ENCODE data around the gene ERVW-1.

DNA sequence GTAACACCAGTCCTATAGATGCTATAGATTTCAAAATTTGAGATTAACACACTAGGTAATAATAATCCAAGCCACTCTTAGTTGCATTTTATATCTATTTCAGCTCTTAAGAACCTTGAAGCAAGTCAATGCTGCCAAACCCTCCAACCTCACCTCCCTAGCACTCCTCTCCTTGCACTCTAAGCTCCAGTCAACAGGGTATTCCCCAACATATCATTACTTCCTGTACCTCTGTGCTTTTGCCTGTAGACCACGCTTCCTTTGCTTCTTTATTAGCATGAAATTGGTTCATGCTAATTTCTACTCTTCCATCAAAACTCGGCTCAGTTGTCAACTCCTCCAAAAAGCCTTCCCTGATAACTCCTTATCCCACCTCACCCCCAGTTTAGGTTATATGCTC, 26.0 kb upstream of the ERVW-1 start:
- TF ChIP-seq YY1 (IDR thresholded peaks at IDR 0.05; ENCODE audit: insufficient read depth, insufficient read length) (no peak), ZNF274 (IDR thresholded peaks at IDR 0.05; ENCODE audit: low read depth, low read length) (no peak)
